Panc1 (cell line): ENCODE measurements around the gene GNB1.

Source experiments
- CTCF ChIP-seq: fragments of 450-650 bp; IDR thresholded peaks from 2 replicates; pipeline ENCODE4 v1.5.1; 2017; ENCODE audit warnings: mild to moderate bottlenecking
- SIN3A ChIP-seq: IDR thresholded peaks from 2 replicates; pipeline ENCODE4 v1.6.1; 2012; ENCODE audit warnings: low read depth, mild to moderate bottlenecking, low read length, moderate library complexity, borderline replicate concordance; ENCODE audit not compliant: insufficient read depth

GRCh38 chr1:1926886-1927660 is 36.2 kb upstream of the GNB1 start:
- TF ChIP-seq CTCF (no peak), SIN3A (no peak)
